HG02885 (cell line): Measurements from ENCODE around the gene TMEM47.

ENCODE experiments used
- ATAC-seq: cut with Tn5 transposase; IDR thresholded peaks from one replicate; pipeline ENCODE4 v1.9.1; 2021; ENCODE audit warnings: mild to moderate bottlenecking; ENCODE audit not compliant: unreplicated experiment, poor library complexity

TMEM47 gene

DNA sequence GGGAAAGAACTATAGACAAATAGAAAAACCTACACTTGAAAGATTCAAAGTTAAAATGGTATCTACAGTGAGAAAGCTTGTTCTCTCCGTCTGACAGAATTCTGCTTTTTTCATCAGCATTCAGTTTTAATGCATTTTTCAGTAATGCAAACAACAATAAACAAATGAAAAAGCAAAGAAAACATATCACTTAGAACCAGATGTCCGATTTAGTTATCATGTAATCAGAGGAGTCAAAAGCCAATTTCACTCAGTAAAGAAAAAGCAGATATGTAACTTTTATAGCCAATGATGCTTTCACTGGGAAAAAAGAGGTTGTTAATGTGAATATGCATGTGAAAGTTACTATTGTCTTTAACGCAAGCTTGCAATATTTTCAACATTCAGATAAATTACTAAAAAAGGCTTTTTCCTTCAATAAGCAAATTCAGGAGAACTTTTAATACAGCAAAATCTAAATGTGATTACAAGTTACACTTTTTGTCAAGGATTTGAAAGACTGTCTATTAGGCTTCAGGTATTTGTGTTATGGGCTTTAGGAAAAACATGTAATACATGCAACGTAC, 70.7 kb downstream of the TMEM47 start:
- ATAC-seq: no peak

DNA sequence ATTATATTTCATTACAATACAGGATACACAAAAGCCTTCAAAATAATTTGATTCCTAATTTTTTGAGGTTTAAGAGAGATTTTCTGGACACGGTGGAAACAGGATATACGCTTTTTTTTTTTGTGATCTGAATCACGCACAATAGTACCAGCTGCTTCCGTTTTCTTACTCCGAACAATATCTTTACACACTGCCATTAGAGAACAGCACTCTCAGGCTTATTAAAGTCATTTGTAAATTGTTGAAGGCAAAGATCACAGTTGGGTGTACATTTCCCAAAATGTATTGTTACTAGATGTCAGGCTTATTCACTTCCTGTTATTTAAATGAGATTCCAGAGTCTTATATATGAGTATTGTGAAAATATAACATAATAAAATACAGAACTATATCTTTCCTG, 71.5 kb downstream of the TMEM47 start:
- no peak for ATAC-seq

DNA sequence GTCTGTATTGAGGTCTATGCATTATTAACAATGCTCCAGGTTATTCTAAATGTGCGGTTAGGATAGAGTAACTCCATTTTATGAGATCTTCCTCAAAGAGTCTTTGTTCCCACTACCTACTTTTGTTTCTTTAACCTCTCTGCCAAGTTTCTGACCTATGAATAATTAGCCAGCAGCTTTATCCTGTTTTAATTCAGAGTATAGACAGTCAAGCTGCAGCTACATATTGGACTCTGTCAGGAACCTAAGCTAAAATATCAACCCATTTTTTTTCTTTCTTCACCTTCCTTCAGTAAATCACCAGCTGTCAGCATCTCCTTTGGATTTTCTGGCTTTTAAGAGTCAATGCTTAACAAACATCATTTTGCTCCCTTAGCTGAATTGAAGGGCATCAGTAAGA, 72.3 kb downstream of the TMEM47 start:
- no peak for ATAC-seq

DNA sequence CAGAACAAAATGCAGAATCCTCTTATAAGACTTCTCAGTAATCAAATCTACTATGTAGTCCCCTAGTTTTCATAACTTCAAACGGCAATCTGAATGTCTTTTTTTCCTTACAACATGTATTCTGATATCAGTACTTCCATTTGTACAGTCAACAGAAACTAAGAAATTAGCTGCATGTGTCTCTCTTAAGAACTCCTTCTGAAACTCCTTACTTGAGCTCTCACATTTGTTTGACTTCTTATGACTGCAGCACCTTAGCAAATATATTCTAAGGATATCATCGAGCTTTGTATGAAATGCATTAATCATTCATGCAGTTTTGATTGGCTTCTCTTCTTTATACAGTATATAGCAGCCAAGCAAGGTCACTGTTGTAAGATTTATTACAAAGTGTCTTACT, 77.0 kb downstream of the TMEM47 start:
- ATAC-seq: no peak

GRCh38 chrX:34578237-34578636, 78.8 kb downstream of the TMEM47 start:
- no peak for ATAC-seq
